K562 (cell line): ENCODE data around the gene JUP. TPM values are rescaled to one million over a fixed set of nuclear protein-coding genes. Genes with fewer than 3 reads are reported as not detected.

ENCODE experiments used
- BDP1 ChIP-seq: IDR thresholded peaks from 3 replicates; pipeline ENCODE4 v1.6.1; 2011; ENCODE audit not compliant: insufficient read length, insufficient read depth
- BRD4 ChIP-seq: fragments of 200-600 bp; sonication (generic); IDR thresholded peaks from 2 replicates; pipeline ENCODE4 v1.6.1; 2017; ENCODE audit warnings: inconsistent platforms
- BRD9 ChIP-seq: fragments of 450-650 bp; IDR thresholded peaks from 2 replicates; pipeline ENCODE4 v1.6.1; 2018; ENCODE audit warnings: low read depth; ENCODE audit not compliant: partially characterized antibody
- CHD2 ChIP-seq: IDR thresholded peaks from 2 replicates; pipeline ENCODE4 v1.6.1; 2011; ENCODE audit warnings: low read depth, low read length
- CREBBP ChIP-seq: IDR thresholded peaks from one replicate; pipeline ENCODE4 v1.6.1; 2012; ENCODE audit warnings: low read depth, mild to moderate bottlenecking, control low read depth, inconsistent platforms, low read length
- E4F1 ChIP-seq: fragments of 250-450 bp; sonication (Bioruptor Pico); IDR thresholded peaks from 2 replicates; pipeline ENCODE4 v1.5.0; 2021; ENCODE audit warnings: mild to moderate bottlenecking, borderline replicate concordance
- KDM5B ChIP-seq: fragments of 200-600 bp; sonication (generic); IDR thresholded peaks from 2 replicates; pipeline ENCODE4 v1.6.1; 2012; ENCODE audit warnings: low read depth, mild to moderate bottlenecking, moderate library complexity, low read length, control low read depth, inconsistent platforms; ENCODE audit not compliant: insufficient replicate concordance
- LARP7 ChIP-seq: fragments of 450-650 bp; IDR thresholded peaks from 2 replicates; pipeline ENCODE4 v1.6.1; 2016
- MCM5 ChIP-seq: fragments of 450-650 bp; IDR thresholded peaks from 2 replicates; pipeline ENCODE4 v1.6.1; 2016; ENCODE audit warnings: low read depth
- NCOA1 ChIP-seq: fragments of 450-650 bp; IDR thresholded peaks from 2 replicates; pipeline ENCODE4 v1.6.1; 2016; ENCODE audit warnings: low read depth
- NFATC3 ChIP-seq: fragments of 450-650 bp; IDR thresholded peaks from 2 replicates; pipeline ENCODE4 v1.6.1; 2017; ENCODE audit warnings: mild to moderate bottlenecking
- POLR2B ChIP-seq: fragments of 450-650 bp; IDR thresholded peaks from 2 replicates; pipeline ENCODE4 v1.6.1; 2018; ENCODE audit warnings: low read depth; ENCODE audit not compliant: partially characterized antibody
- PRPF4 ChIP-seq: fragments of 200-400 bp; formaldehyde crosslinking; IDR thresholded peaks from one replicate; pipeline ENCODE4 v1.6.1; 2017; ENCODE audit warnings: low read length, low read depth, mild to moderate bottlenecking; ENCODE audit not compliant: insufficient read depth, poor library complexity, severe bottlenecking
- RBBP5 ChIP-seq: fragments of 200-600 bp; sonication (generic); IDR thresholded peaks from 2 replicates; pipeline ENCODE4 v1.6.1; 2012; ENCODE audit warnings: borderline replicate concordance, mild to moderate bottlenecking, low read length, control low read depth, inconsistent platforms; ENCODE audit not compliant: insufficient read depth, poor library complexity, severe bottlenecking
- RBM17 ChIP-seq: fragments of 200-400 bp; formaldehyde crosslinking; IDR thresholded peaks from 2 replicates; pipeline ENCODE4 v1.6.1; 2017; ENCODE audit warnings: low read depth, mild to moderate bottlenecking, low read length, borderline replicate concordance
- YBX1 ChIP-seq: fragments of 450-650 bp; IDR thresholded peaks from 2 replicates; pipeline ENCODE4 v1.7.1; 2016; ENCODE audit warnings: mild to moderate bottlenecking
- ZBED1 ChIP-seq: IDR thresholded peaks from 2 replicates; pipeline ENCODE4 v1.6.1; 2014
- ZBTB5 ChIP-seq: fragments of 450-650 bp; IDR thresholded peaks from 2 replicates; pipeline ENCODE4 v1.6.1; 2017; ENCODE audit warnings: antibody characterized with exemption
- ZNF165 ChIP-seq: fragments of 250-450 bp; sonication (Bioruptor Pico); IDR thresholded peaks from 2 replicates; pipeline ENCODE4 v1.4.0; 2020; ENCODE audit warnings: borderline replicate concordance
- ZNF174 ChIP-seq: fragments of 250-450 bp; sonication (Bioruptor Pico); IDR thresholded peaks from 2 replicates; pipeline ENCODE4 v1.4.0; 2020; ENCODE audit warnings: mild to moderate bottlenecking
- ZNF197 ChIP-seq: fragments of 200-800 bp; sonication (Bioruptor generic); IDR thresholded peaks from 2 replicates; pipeline ENCODE4 v1.6.1; 2016; ENCODE audit warnings: low read depth, missing genetic modification characterization, missing compliant biosample characterization
- ZNF274 ChIP-seq: IDR thresholded peaks from 2 replicates; pipeline ENCODE4 v1.6.1; 2011; ENCODE audit warnings: low read depth, mild to moderate bottlenecking, low read length, moderate library complexity, borderline replicate concordance
- ZNF57 ChIP-seq: fragments of 450-650 bp; formaldehyde crosslinking; IDR thresholded peaks from 2 replicates; pipeline ENCODE4 v1.4.0; 2020; ENCODE audit warnings: mild to moderate bottlenecking, moderate library complexity
- ZNF583 ChIP-seq: fragments of 250-450 bp; sonication (Bioruptor Pico); IDR thresholded peaks from 2 replicates; pipeline ENCODE4 v1.4.0; 2020
- ZSCAN29 ChIP-seq: fragments of 450-650 bp; IDR thresholded peaks from 2 replicates; pipeline ENCODE4 v1.6.1; 2017
- polyA plus RNA-seq, 8 experiments: library from polyadenylated mRNA; depleted of rRNA in 4 of 8; stranded (reverse) in 5 of 8; unstranded in 3 of 8; fragments of >200 nt; fragmentation: Nextera tagmentation in 2 of 8; fragmentation: Illumina TruSeq in 1 of 8; extraction: Ambion mirVana in 2 of 8; extraction: Trizol in 1 of 8; gene quantifications; 2 replicates each; pipeline versions ENCODE4 v1.2.1 to v1.2.3, GENCODE V29; 2011 to 2014; ENCODE audit warnings: inconsistent platforms in 1 of 8, missing spikeins in 1 of 8
- total RNA-seq, 7 experiments: library from RNA; depleted of rRNA in 6 of 7; stranded (reverse); fragments of >200 nt in 6 of 7; fragmentation: Illumina TruSeq in 2 of 7; extraction: Trizol in 2 of 7; gene quantifications; 2 replicates each; pipeline versions ENCODE4 v1.2.1 to v1.2.3, GENCODE V29; 2011 to 2021; ENCODE audit warnings: low replicate concordance in 1 of 7

JUP gene
- total and polyA plus RNA-seq, 9 of the 15 experiments (the other 6 are each of a cell fraction or from before 2014, with no cell fraction given) = 6.4 to 177 (median 31.2) TPM

- TF ChIP-seq ZSCAN29 (no peak), PRPF4 (no peak), KDM5B (no peak), MCM5 (no peak), RBM17 (no peak), ZBED1 (no peak), CHD2 (no peak), YBX1 (no peak), ZBTB5 (no peak), BRD4 (no peak), RBBP5 (peak; percentile 51), ZNF197 (no peak), ZNF165 (CRISPR knock-in tag) (no peak), ZNF583 (CRISPR knock-in tag) (no peak), ZNF174 (CRISPR knock-in tag) (no peak), POLR2B (peak; percentile 45), ZNF57 (CRISPR knock-in tag) (no peak), NCOA1 (peak; percentile 68; the same call in 1 of the 2 replicates), LARP7 (no peak), ZNF274 (no peak), NFATC3 (no peak), E4F1 (CRISPR knock-in tag) (no peak), BRD9 (peak; percentile 75), BDP1 (no peak), CREBBP (no peak)
Observed at GRCh38 chr17:41784207-41784744, 2.2 kb downstream of the JUP start (continued).
